Loucy (cell line): Measurements from ENCODE around the gene MPHOSPH6.

ENCODE experiments used
- H2AFZ ChIP-seq: fragments of 200-600 bp; sonication (generic); 2 replicates; pipeline ENCODE4 v1.6.0; 2016; ENCODE audit warnings: antibody characterized with exemption, mild to moderate bottlenecking, low read length, moderate library complexity
- H3F3A ChIP-seq: fragments of 200-600 bp; 2 replicates; pipeline ENCODE4 v1.6.0; 2016; ENCODE audit warnings: antibody characterized with exemption, low read depth, mild to moderate bottlenecking
- H3K27me3 ChIP-seq: fragments of 200-600 bp; sonication (generic); 2 replicates; pipeline ENCODE4 v1.6.1; 2014; ENCODE audit warnings: low read length, mild to moderate bottlenecking; ENCODE audit not compliant: insufficient read depth, poor library complexity, severe bottlenecking
- H3K36me3 ChIP-seq: fragments of 200-600 bp; sonication (generic); 2 replicates; pipeline ENCODE4 v1.6.1; 2016; ENCODE audit warnings: low read length; ENCODE audit not compliant: insufficient read depth
- H3K4me1 ChIP-seq: fragments of 200-600 bp; sonication (generic); 2 replicates; pipeline ENCODE4 v1.5.1; 2014; ENCODE audit warnings: low read length, mild to moderate bottlenecking; ENCODE audit not compliant: insufficient read depth, poor library complexity, severe bottlenecking
- H3K4me2 ChIP-seq: fragments of 200-600 bp; sonication (generic); 2 replicates; pipeline ENCODE4 v1.6.0; 2014; ENCODE audit warnings: antibody characterized with exemption, low read length, low read depth, mild to moderate bottlenecking; ENCODE audit not compliant: poor library complexity, severe bottlenecking
- H3K4me3 ChIP-seq: fragments of 200-600 bp; sonication (generic); 2 replicates; pipeline ENCODE4 v1.5.1; 2014; ENCODE audit warnings: low read length, mild to moderate bottlenecking, mixed read lengths; ENCODE audit not compliant: poor library complexity, severe bottlenecking
- H3K79me2 ChIP-seq: fragments of 200-600 bp; sonication (generic); 2 replicates; pipeline ENCODE4 v1.6.1; 2014; ENCODE audit warnings: low read length; ENCODE audit not compliant: insufficient read depth
- H3K9ac ChIP-seq: fragments of 200-600 bp; sonication (generic); 2 replicates; pipeline ENCODE4 v1.6.0; 2014; ENCODE audit warnings: mild to moderate bottlenecking, low read depth, low read length, moderate library complexity; ENCODE audit not compliant: poor library complexity, severe bottlenecking
- H3K9me2 ChIP-seq: fragments of 200-600 bp; sonication (generic); replicated peaks from 2 replicates; pipeline ENCODE4 v1.6.1; 2016; ENCODE audit warnings: low read depth, low read length, mixed read lengths
- H3K9me3 ChIP-seq: fragments of 200-600 bp; sonication (generic); 2 replicates; pipeline ENCODE4 v1.6.1; 2014; ENCODE audit warnings: mild to moderate bottlenecking, antibody characterized with exemption, low read length, low read depth; ENCODE audit not compliant: insufficient read depth
- H4K20me1 ChIP-seq: fragments of 200-600 bp; sonication (generic); 2 replicates; pipeline ENCODE4 v1.6.0; 2014; ENCODE audit warnings: antibody characterized with exemption, low read length, mild to moderate bottlenecking; ENCODE audit not compliant: insufficient read depth, poor library complexity, severe bottlenecking
- EZH2phosphoT487 ChIP-seq: fragments of 200-600 bp; IDR thresholded peaks from 2 replicates; pipeline ENCODE4 v1.6.1; 2018; ENCODE audit warnings: antibody characterized with exemption, mild to moderate bottlenecking, moderate library complexity, borderline replicate concordance
- TF ChIP-seq, protein P1 (sequence below): fragments of 200-600 bp; sonication (generic); conservative IDR thresholded peaks from 2 replicates; pipeline ENCODE4 v1.5.1; 2014; ENCODE audit warnings: mild to moderate bottlenecking, antibody characterized with exemption, low read length

The MPHOSPH6 gene

DNA sequence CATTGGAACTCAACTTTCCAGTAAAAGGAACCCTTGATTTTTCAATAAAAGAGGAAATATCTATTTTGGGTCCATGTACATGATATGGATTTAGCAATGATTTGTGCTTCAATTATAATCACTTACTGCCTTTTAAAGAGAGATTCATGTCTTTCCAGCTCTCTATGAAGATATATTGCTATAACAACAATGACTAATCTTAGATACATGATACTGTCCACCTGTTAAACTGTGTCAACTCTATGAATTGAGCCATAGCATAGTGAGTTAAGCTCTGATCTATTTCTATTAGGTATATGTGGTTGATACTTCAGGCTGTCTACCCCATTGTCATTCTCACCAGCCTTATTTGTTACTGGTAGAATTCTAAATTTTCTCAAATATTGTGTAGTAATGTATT is 15.0 kb upstream of the MPHOSPH6 start:
- no peaks in the 10 kb centered on the region for H3K4me1 ChIP-seq
- TF ChIP-seq EZH2phosphoT487, result no peak
- TF ChIP-seq, protein P1, sequence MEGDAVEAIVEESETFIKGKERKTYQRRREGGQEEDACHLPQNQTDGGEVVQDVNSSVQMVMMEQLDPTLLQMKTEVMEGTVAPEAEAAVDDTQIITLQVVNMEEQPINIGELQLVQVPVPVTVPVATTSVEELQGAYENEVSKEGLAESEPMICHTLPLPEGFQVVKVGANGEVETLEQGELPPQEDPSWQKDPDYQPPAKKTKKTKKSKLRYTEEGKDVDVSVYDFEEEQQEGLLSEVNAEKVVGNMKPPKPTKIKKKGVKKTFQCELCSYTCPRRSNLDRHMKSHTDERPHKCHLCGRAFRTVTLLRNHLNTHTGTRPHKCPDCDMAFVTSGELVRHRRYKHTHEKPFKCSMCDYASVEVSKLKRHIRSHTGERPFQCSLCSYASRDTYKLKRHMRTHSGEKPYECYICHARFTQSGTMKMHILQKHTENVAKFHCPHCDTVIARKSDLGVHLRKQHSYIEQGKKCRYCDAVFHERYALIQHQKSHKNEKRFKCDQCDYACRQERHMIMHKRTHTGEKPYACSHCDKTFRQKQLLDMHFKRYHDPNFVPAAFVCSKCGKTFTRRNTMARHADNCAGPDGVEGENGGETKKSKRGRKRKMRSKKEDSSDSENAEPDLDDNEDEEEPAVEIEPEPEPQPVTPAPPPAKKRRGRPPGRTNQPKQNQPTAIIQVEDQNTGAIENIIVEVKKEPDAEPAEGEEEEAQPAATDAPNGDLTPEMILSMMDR, result no peak

GRCh38 chr16:82184213-82184612 is 14.2 kb upstream of the MPHOSPH6 start:
- Histone ChIP-seq H3K79me2 (no peaks in the 10 kb centered on the region), H2AFZ (no peak overlapping the region), H3K9ac (no peak overlapping the region), H3K4me3 (no peak overlapping the region), H3K9me3 (no peaks in the 10 kb centered on the region), H3K4me2 (no peak overlapping the region), H3K36me3 (no peaks in the 10 kb centered on the region), H3K27me3 (peaks cover 6% of the 10 kb centered on the region), H3K9me2 (no peaks in the 10 kb centered on the region), H3F3A (no peaks in the 10 kb centered on the region), H4K20me1 (no peaks in the 10 kb centered on the region), H3K4me1 (no peaks in the 10 kb centered on the region)
- TF ChIP-seq, protein P1, result no peak
- TF ChIP-seq EZH2phosphoT487, result no peak

More for the DNA sequence above, 15.0 kb upstream of the MPHOSPH6 start:
- no peaks in the 10 kb centered on the region for H3K79me2 ChIP-seq
- no peaks in the 10 kb centered on the region for H3K9me2 ChIP-seq
- no peak overlapping the region for H3K4me3 ChIP-seq
- H4K20me1 ChIP-seq, result no peaks in the 10 kb centered on the region
- H3K36me3 ChIP-seq, result no peaks in the 10 kb centered on the region
- no peak overlapping the region for H3K9ac ChIP-seq
- no peak overlapping the region for H2AFZ ChIP-seq
- H3F3A ChIP-seq, result no peaks in the 10 kb centered on the region
- H3K27me3 ChIP-seq, result peaks cover 10% of the 10 kb centered on the region
- no peaks in the 10 kb centered on the region for H3K9me3 ChIP-seq
- H3K4me2 ChIP-seq, result no peak overlapping the region

DNA sequence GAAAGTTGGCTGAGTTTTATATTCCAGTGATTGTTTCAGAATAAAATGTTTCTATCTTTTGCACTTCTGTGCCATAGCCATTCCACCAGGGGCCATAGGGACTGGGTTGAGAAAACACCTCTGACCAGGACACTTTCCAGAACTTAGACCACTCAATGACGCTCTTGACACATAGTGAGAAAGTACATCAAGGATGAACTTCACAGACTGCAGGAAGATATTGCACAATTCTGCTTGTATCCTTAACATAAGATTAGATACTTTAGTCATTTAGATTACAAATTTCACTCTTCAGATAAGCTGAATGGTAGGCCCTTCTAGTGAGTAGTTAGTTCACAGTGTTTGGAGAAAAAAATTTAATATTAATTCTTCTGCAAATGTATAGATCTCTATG is 13.0 kb upstream of the MPHOSPH6 start:
- Histone ChIP-seq H4K20me1 (no peaks in the 10 kb centered on the region), H3K4me2 (no peak overlapping the region), H3K4me3 (no peak overlapping the region), H3K79me2 (no peaks in the 10 kb centered on the region), H3K27me3 (peaks cover 15% of the 10 kb centered on the region), H3K36me3 (no peaks in the 10 kb centered on the region), H3F3A (no peaks in the 10 kb centered on the region), H3K4me1 (no peaks in the 10 kb centered on the region), H2AFZ (no peak overlapping the region), H3K9me2 (no peaks in the 10 kb centered on the region), H3K9ac (no peak overlapping the region), H3K9me3 (no peaks in the 10 kb centered on the region)
- TF ChIP-seq, protein P1, result no peak
- TF ChIP-seq EZH2phosphoT487, result no peak
